ENCODE measurements around the gene CYP27B1. TPM values are rescaled to one million over a fixed set of nuclear protein-coding genes. Genes with fewer than 3 reads are reported as not detected.

The CYP27B1 gene
- total RNA-seq, 1 experiment from 2014 or later = 5.1 TPM

GRCh38 chr12:57753756-57754337 lies 13.0 kb downstream of the CYP27B1 start:
- no peak for DNase-seq (ENCODE audit: extremely low read depth, low read depth)

GRCh38 chr12:57752668-57753000 lies 14.2 kb downstream of the CYP27B1 start:
- no peak for DNase-seq (ENCODE audit: extremely low read depth, low read depth)

DNA sequence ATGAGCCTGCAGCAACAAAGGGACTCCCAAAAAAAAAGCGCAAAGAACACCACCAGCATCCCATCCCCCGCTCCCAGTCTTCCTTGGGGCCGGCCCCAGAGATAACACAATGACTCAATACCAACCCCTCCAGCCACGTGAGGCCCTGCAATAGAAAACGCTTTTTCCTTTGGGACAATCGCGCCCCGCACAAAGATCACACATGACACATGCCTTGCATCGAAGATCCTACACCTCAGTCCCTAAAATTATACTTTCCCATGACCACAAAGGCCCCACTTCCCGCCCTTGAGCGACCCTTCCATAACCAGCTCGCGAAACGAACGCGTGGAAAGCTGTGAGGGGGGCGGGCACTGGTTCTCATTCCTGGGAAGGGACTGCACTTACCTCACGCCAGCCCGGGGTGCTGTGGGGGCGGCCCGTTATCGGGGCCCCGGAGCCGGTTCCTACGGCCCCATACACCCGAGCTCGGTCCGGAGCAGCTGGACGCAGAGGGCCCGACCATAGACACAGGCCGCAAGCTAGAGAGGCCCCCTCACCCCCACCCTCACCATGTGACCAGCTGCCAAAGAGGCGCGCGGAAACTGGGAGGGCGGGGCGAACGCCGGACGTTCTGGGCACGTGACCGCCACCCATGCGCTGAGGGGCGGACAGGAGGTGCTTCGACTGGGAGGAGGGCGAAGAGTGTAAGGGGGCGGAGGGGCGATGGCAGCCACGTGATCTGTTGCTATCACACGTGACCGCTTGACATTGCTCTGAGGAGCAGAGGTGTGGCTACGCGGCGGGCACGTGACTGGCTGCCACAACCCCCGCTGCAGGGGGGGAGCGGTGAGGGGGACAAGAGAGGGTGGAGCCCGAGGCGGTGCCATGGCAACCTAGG lies 14.8 kb downstream of the CYP27B1 start, which contains the start of gene CDK4:
TSS of gene CDK4 (minus strand) at position 523 of the 880 bp plus-strand sequence. CDS start 593 bp downstream, outside the sequence.
- DNase-seq (ENCODE audit: extremely low read depth, low read depth) = peak; percentile 99

DNA sequence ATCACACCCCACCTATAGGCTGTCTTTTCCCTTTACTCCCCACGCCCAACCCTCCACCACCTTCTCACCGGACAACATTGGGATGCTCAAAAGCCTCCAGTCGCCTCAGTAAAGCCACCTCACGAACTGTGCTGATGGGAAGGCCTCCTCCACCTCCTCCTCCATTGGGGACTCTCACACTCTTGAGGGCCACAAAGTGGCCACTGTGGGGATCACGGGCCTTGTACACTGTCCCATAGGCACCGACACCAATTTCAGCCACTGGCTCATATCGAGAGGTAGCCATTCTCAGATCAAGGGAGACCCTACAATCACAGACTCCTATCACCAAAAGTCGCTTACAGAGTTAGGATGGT lies 15.5 kb downstream of the CYP27B1 start:
- no peak for DNase-seq (ENCODE audit: extremely low read depth, low read depth)

GRCh38 chr12:57750561-57751431 lies 16.1 kb downstream of the CYP27B1 start:
- DNase-seq (ENCODE audit: extremely low read depth, low read depth) = no peak

- DNase-seq (ENCODE audit: extremely low read depth, low read depth) = no peak
Measured at GRCh38 chr12:57749061-57749460, 17.8 kb downstream of the CYP27B1 start.

GRCh38 chr12:57746025-57746424 lies 20.9 kb downstream of the CYP27B1 start:
- no peak for DNase-seq (ENCODE audit: extremely low read depth, low read depth)

DNA sequence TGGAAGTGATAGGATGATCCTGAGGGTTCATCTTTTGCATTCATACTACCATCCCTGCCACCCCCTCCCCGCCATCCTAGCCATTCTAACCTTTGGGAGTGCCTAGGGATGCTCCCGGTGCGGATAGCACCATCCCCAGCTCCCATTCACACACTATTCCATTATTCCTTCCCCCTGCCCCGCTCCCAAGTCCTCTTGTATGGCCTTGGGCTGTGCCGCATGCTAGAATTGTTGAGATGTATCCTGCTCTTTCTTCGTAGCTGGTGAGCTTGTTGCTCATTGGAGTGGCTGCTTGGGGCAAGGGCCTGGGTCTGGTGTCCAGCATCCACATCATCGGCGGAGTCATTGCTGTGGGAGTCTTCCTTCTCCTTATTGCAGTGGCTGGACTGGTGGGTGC lies 21.4 kb downstream of the CYP27B1 start:
- no peak for DNase-seq (ENCODE audit: extremely low read depth, low read depth)

- peak; percentile 98 for DNase-seq (ENCODE audit: extremely low read depth, low read depth)
Measured at GRCh38 chr12:57744777-57745484, 21.9 kb downstream of the CYP27B1 start, which contains the start of gene TSPAN31. TSS of gene TSPAN31 (plus strand) at chr12:57745039. CDS start at chr12:57745155, 116 bp downstream.

DNA sequence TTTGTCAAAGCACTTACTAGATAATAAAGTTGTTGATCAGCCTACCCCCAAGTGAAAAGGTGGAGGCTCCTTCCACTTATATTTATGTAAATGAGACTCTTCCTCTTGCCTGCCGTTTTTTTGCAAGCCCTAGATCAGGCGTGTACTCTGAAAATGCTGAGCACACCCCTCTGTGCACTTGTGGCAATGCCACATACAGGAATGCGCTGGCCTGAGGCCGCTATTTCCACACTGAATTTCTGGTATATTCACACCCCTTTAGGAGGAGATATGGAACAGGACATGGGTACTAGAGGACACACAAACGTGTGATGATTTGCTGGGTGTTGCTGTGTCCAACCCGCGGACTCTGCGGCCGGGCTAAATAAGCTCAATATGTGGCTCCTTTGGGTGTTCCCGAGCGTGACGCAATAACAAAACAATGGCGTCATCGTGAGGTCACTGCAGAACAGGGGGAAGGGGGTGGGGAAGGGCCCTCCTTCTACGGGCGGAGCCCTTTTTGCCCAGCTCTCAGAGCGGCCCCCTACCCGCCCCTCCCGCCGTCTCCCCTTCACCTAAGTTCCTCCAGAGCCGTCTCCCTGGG lies 22.6 kb downstream of the CYP27B1 start:
- DNase-seq (ENCODE audit: extremely low read depth, low read depth) = peak; percentile 77

DNA sequence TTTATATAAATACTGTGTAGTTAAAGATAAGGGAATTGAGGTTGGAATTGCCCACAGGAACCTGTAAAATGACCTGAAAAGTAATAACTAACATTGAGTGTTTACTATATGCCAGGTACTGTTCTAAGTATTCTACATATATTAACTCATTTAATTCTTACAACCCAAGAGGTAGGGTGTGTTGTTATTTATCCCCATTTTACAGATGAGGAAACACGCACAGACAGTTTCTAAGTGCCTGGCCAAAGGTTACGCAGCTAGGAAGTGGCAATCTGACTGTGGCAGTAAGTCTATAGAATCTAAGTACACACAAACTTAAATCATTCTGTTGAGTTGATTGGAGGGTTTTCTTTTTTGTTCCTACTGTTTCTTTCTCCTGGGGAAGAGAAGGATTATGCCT lies 23.1 kb downstream of the CYP27B1 start:
- DNase-seq (ENCODE audit: extremely low read depth, low read depth) = no peak

DNA sequence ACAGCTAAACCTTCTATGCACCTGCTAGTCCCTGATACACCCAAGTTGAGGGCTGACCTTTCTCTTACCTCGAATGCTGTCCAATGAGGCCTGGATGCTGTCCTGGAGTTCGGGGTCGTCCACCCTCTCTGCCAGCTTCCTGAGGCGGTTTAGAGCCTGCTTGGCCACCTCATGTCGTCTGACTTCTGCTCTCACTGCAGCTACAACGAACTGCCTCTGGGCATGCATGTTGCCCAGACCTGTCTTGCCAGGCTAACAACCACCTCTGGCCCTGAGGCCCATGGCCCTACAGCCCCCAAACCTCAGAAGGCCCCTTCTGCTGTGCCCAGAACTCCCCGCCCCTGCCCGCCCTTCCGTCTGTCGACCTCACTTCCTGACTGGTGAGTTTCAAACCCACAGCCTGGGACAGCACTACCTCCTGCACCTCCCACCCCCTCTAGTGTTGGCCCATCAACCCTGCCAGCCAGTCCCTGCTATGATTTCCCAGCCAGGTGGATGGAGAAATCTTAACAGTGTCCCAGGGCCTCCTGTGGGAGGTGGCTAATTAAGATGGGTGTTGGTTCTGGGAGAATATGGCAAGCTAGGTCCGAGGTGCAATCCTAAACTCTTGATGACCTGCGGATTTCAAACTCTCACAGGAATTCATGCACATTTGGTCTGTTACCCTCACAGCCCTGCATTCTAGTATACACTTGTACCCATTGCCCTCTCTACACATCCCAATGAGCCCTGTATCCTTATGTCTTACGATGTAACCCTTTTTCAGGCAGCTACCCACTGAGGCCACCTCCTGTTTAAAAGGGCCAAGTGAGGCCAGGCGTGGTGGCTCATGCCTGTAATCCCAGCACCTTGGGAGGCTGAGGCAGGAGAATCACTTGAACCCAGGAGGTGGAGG lies 24.8 kb downstream of the CYP27B1 start:
- DNase-seq (ENCODE audit: extremely low read depth, low read depth) = no peak

- no peak for DNase-seq (ENCODE audit: extremely low read depth, low read depth)
Measured at GRCh38 chr12:57741413-57741789, 25.5 kb downstream of the CYP27B1 start.

- no peak for DNase-seq (ENCODE audit: extremely low read depth, low read depth)
Measured at GRCh38 chr12:57740656-57741412, 26.0 kb downstream of the CYP27B1 start.

GRCh38 chr12:57739914-57740538 lies 26.9 kb downstream of the CYP27B1 start:
- DNase-seq (ENCODE audit: extremely low read depth, low read depth) = no peak

DNA sequence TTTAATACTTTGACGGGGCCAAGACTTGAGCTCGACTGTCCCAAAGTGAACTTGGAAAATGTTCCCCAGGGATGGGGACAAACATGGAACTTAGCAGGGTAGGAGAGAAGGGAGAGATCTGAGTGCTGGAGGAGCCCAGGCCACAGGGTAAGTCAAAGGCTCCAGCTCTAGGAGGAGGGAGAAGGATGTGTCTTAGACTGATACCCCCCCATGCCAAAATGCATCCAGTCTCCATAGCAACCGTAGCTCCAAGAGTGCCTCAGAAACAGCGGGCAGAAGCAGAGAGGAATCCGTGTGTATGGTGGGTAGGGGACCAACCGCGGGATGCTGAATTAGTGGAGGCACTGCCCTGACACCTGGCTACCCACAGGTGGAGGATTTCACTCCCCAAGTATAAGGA lies 27.5 kb downstream of the CYP27B1 start:
- no peak for DNase-seq (ENCODE audit: extremely low read depth, low read depth)

- no peak for DNase-seq (ENCODE audit: extremely low read depth, low read depth)
Measured at GRCh38 chr12:57738661-57739237, 28.1 kb downstream of the CYP27B1 start, which contains the start of gene AGAP2. TSS of gene AGAP2 (minus strand) at chr12:57738742. CDS start at chr12:57738246, 496 bp downstream.
